ENCODE results near the gene BRD3.

Gene BRD3

DNA sequence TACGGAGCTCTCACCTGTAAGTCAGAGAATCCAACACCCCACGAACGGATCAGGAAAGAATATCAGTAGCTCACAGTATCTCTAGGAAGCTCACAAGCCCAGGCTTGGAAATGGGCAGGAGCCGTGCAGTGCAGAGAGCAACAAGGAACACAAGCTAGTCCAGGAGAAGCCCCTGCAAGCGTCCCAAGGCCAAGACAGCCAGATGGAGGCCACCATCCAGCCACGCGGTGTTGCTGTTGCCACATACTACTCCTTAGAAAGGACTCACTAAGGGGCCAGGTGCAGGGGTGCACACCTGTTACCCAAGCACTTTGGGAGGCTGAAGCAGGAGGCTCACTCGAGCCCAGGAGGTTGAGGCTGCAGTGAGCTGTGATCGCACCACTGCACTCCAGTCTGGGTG is 60.3 kb downstream of the BRD3 start:
- Histone ChIP-seq H3K4me1 (ENCODE audit: low read length) (no peaks in the 10 kb centered on the region), H4K20me1 (ENCODE audit: insufficient read depth, low read length) (no peaks in the 10 kb centered on the region), H3K4me3 (ENCODE audit: low read length) (no peak overlapping the region), H2AFZ (ENCODE audit: low read depth, low read length) (no peak overlapping the region), H3K4me2 (ENCODE audit: low read length) (no peak overlapping the region), H3K36me3 (replicated peaks; ENCODE audit: low read depth, low read length) (no peaks in the 10 kb centered on the region), H3K9ac (ENCODE audit: low read length) (no peak overlapping the region), H3K9me3 (ENCODE audit: insufficient read depth, low read length) (no peaks in the 10 kb centered on the region), H3K27me3 (ENCODE audit: low read depth, low read length) (peaks cover 12% of the 10 kb centered on the region; the same call in 1 of the 2 replicates), H3K79me2 (ENCODE audit: low read length) (no peaks in the 10 kb centered on the region), H3K27ac (ENCODE audit: low read length) (no peak overlapping the region)
- TF ChIP-seq, protein P1, sequence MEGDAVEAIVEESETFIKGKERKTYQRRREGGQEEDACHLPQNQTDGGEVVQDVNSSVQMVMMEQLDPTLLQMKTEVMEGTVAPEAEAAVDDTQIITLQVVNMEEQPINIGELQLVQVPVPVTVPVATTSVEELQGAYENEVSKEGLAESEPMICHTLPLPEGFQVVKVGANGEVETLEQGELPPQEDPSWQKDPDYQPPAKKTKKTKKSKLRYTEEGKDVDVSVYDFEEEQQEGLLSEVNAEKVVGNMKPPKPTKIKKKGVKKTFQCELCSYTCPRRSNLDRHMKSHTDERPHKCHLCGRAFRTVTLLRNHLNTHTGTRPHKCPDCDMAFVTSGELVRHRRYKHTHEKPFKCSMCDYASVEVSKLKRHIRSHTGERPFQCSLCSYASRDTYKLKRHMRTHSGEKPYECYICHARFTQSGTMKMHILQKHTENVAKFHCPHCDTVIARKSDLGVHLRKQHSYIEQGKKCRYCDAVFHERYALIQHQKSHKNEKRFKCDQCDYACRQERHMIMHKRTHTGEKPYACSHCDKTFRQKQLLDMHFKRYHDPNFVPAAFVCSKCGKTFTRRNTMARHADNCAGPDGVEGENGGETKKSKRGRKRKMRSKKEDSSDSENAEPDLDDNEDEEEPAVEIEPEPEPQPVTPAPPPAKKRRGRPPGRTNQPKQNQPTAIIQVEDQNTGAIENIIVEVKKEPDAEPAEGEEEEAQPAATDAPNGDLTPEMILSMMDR (IDR thresholded peaks at IDR 0.05; ENCODE audit: low read depth, low read length), result no peak
- no peak for TF ChIP-seq EZH2phosphoT487 (IDR thresholded peaks at IDR 0.05; ENCODE audit: low read depth)

DNA sequence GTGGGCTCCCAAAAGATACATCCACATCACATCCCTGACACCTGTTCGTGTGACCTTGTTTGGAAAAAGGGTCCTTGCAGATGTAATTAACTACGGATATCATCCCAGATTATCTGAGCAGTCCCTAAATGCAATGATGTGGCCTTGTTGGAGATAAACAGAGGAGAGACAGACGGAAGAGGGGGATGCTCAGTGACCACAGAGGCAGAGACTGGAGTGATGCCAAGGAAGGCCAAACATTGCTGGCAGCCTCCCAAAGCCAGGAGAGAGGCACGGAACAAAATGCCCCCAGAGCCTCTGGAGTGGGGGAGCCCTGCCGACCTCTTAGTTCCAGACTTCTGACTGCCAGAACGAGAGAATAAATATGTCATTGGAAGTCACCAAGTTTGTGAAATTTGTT is 60.7 kb downstream of the BRD3 start:
- no peak overlapping the region for H2AFZ ChIP-seq (ENCODE audit: low read depth, low read length)
- no peaks in the 10 kb centered on the region for H3K79me2 ChIP-seq (ENCODE audit: low read length)
- H3K36me3 ChIP-seq (replicated peaks; ENCODE audit: low read depth, low read length), result no peaks in the 10 kb centered on the region
- peaks cover 12% of the 10 kb centered on the region; the same call in 1 of the 2 replicates for H3K27me3 ChIP-seq (ENCODE audit: low read depth, low read length)
- no peak overlapping the region for H3K4me2 ChIP-seq (ENCODE audit: low read length)
- H3K9me3 ChIP-seq (ENCODE audit: insufficient read depth, low read length), result no peaks in the 10 kb centered on the region
- H3K9ac ChIP-seq (ENCODE audit: low read length), result no peak overlapping the region
- H4K20me1 ChIP-seq (ENCODE audit: insufficient read depth, low read length), result no peaks in the 10 kb centered on the region
- no peaks in the 10 kb centered on the region for H3K4me1 ChIP-seq (ENCODE audit: low read length)
- no peak overlapping the region for H3K27ac ChIP-seq (ENCODE audit: low read length)
- TF ChIP-seq, protein P1 (IDR thresholded peaks at IDR 0.05; ENCODE audit: low read depth, low read length), result no peak
- TF ChIP-seq EZH2phosphoT487 (IDR thresholded peaks at IDR 0.05; ENCODE audit: low read depth), result no peak
- no peak overlapping the region for H3K4me3 ChIP-seq (ENCODE audit: low read length)

DNA sequence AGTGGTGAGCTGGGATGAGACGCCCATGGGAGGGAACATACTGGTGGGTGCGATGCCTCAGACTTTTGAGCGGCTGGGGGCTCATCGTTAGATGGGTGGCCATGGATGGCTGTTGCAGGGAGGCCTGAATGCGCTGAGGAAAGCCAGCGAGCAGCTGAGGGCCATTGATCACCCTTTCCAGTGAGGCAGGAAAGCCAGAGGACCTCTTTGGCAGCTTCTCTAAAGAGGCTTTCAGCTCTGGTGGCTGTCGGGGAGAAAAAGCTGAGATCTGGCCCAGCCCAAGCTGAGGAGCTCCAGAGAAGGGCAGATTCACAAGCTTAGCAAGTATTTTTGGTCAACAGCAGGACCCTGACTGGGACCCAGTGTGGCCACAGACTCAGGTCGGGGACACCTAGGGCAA is 62.4 kb downstream of the BRD3 start:
- no peak overlapping the region for H3K4me3 ChIP-seq (ENCODE audit: low read length)
- H2AFZ ChIP-seq (ENCODE audit: low read depth, low read length), result no peak overlapping the region
- no peak overlapping the region for H3K4me2 ChIP-seq (ENCODE audit: low read length)
- no peaks in the 10 kb centered on the region for H4K20me1 ChIP-seq (ENCODE audit: insufficient read depth, low read length)
- no peak overlapping the region for H3K27ac ChIP-seq (ENCODE audit: low read length)
- H3K9me3 ChIP-seq (ENCODE audit: insufficient read depth, low read length), result no peaks in the 10 kb centered on the region
- peaks cover 12% of the 10 kb centered on the region; the same call in 1 of the 2 replicates for H3K27me3 ChIP-seq (ENCODE audit: low read depth, low read length)
- TF ChIP-seq EZH2phosphoT487 (IDR thresholded peaks at IDR 0.05; ENCODE audit: low read depth), result no peak
- TF ChIP-seq, protein P1 (IDR thresholded peaks at IDR 0.05; ENCODE audit: low read depth, low read length), result no peak
- H3K79me2 ChIP-seq (ENCODE audit: low read length), result no peaks in the 10 kb centered on the region
- H3K9ac ChIP-seq (ENCODE audit: low read length), result no peak overlapping the region
- H3K36me3 ChIP-seq (replicated peaks; ENCODE audit: low read depth, low read length), result no peaks in the 10 kb centered on the region
- no peaks in the 10 kb centered on the region for H3K4me1 ChIP-seq (ENCODE audit: low read length)

DNA sequence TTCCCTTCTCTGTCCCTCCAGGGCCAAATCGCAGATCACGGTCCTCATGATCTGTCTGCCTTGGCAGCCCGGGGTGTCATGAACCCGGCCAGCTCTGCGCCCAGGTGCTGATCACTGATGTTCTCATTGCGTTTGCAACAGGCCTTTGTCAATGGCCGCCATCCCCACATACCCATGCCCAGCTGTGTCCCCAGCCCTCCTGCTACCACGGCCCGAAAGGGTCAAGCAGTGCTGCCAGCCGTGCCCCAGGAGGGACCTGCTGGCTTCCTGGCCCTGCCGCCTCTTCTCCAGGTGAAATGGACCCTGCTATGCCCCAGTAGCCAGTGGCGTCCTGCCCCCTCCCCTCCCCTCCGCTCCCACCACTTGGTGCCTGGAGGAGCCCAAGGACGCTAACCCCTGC is 62.9 kb downstream of the BRD3 start:
- Histone ChIP-seq H3K27me3 (ENCODE audit: low read depth, low read length) (peaks cover 12% of the 10 kb centered on the region; the same call in 1 of the 2 replicates), H3K36me3 (replicated peaks; ENCODE audit: low read depth, low read length) (no peaks in the 10 kb centered on the region), H3K27ac (ENCODE audit: low read length) (no peak overlapping the region), H3K9me3 (ENCODE audit: insufficient read depth, low read length) (no peaks in the 10 kb centered on the region), H2AFZ (ENCODE audit: low read depth, low read length) (no peak overlapping the region), H3K4me1 (ENCODE audit: low read length) (no peaks in the 10 kb centered on the region), H3K4me3 (ENCODE audit: low read length) (no peak overlapping the region), H3K79me2 (ENCODE audit: low read length) (no peaks in the 10 kb centered on the region), H3K9ac (ENCODE audit: low read length) (no peak overlapping the region), H4K20me1 (ENCODE audit: insufficient read depth, low read length) (no peaks in the 10 kb centered on the region), H3K4me2 (ENCODE audit: low read length) (no peak overlapping the region)
- TF ChIP-seq, protein P1 (IDR thresholded peaks at IDR 0.05; ENCODE audit: low read depth, low read length), result no peak
- no peak for TF ChIP-seq EZH2phosphoT487 (IDR thresholded peaks at IDR 0.05; ENCODE audit: low read depth)
